ENCODE measurements around the gene MPP1. TPM values are rescaled to one million over a fixed set of nuclear protein-coding genes. Genes with fewer than 3 reads are reported as not detected.

MPP1 gene
- total and polyA plus RNA-seq, 9 of the 15 experiments (the other 6 are each of a cell fraction or from before 2014, with no cell fraction given) = 227 to 395 (median 283) TPM

GRCh38 chrX:154751203-154751668 lies 54.0 kb downstream of the MPP1 start:
- Histone ChIP-seq H2AFZ (ENCODE audit: low read depth, low read length) (peak overlapping the region; percentile 80), H3K9me3 (replicated peaks; ENCODE audit: control insufficient read depth, insufficient read depth, low read depth, low read length) (no peaks in the 10 kb centered on the region), H3K9ac (ENCODE audit: insufficient read depth in 1 of 2, low read depth in 2 of 2, low read length in 2 of 2) (peak overlapping the region; percentile 75 to 92), H3K79me2 (ENCODE audit: control insufficient read depth, insufficient read depth, low read length) (peaks cover 42% of the 10 kb centered on the region), H3K9me1 (ENCODE audit: control insufficient read depth, insufficient read depth, low read length) (no peaks in the 10 kb centered on the region), H3K4me3 (peak overlapping the region; percentile 69), H3K36me3 (ENCODE audit: control insufficient read depth, insufficient read depth, low read length) (no peaks in the 10 kb centered on the region), H3K27ac (ENCODE audit: extremely low read depth, low read depth, low read length) (peak overlapping the region; percentile 91), H3K4me2 (ENCODE audit: insufficient read depth, low read length) (peak overlapping the region; percentile 94), H3K27me3 (ENCODE audit: control insufficient read depth in 2 of 2, insufficient read depth in 2 of 2, low read length in 2 of 2) (no peaks in the 10 kb centered on the region), H4K20me1 (replicated peaks; ENCODE audit: control insufficient read depth, insufficient read depth, low read length) (no peaks in the 10 kb centered on the region), H3K4me1 (replicated peaks in 1 of 2; ENCODE audit: control insufficient read depth in 2 of 2, insufficient read depth in 2 of 2, low read length in 2 of 2) (peaks cover 20 to 29% of the 10 kb centered on the region in 2 experiments; a peak in 3 of 5 replicates)
- ATAC-seq (peak; percentile 50), FAIRE-seq (no peak), DNase-seq (ENCODE audit: extremely low read depth in 1 of 4, low spot score in 3 of 4) (peak in 3 of 4 experiments; percentile 42 to 71 (median 59))
- intact Hi-C loops (cut with micrococcal nuclease) = no loop called here
- POLR2A ChIA-PET = interaction anchor here (0.9 to 1.8 kb wide), 5 partner anchors 11 to 35 kb away, joined by 4 to 13 read pairs (median 5); partner anchors contain the start of gene DKC1
- WGBS (ENCODE audit: insufficient coverage, low coverage, missing lambda C conversion rate) = 1% methylated on average over 11 of the region's 20 CpGs
- CTCF ChIA-PET (ENCODE audit: low intra/inter-chr PET ratio) = interaction anchor here (0.6 kb wide), 1 partner anchor 202 kb away, joined by 3 read pairs; no protein-coding TSS in a partner anchor
- in situ Hi-C loops (cut with MboI) = no loop called here
- no TSS peak for BruUV-seq (replicated peaks)
- TF ChIP-seq HNRNPUL1 (IDR thresholded peaks at IDR 0.05; ENCODE audit: low read length) (no peak), ZNF639 (CRISPR knock-in tag; conservative IDR thresholded peaks at IDR 0.05 in 1 of 2, IDR thresholded peaks at IDR 0.05 in 1 of 2) (peak in 1 of 2 experiments; percentile 44; a peak in 1 of 4 replicates), PHF8 (IDR thresholded peaks at IDR 0.05; ENCODE audit: borderline replicate concordance, low read length) (peak; percentile 34; the same call in 1 of the 2 replicates), ELK3 (CRISPR knock-in tag; IDR thresholded peaks at IDR 0.05) (no peak), NFRKB (IDR thresholded peaks at IDR 0.05; ENCODE audit: low read depth) (0 out of 2 replicates have a peak, but pooled peaks have one; percentile 50), RBM17 (IDR thresholded peaks at IDR 0.05; ENCODE audit: borderline replicate concordance, low read depth, low read length) (no peak), BRD9 (IDR thresholded peaks at IDR 0.05; ENCODE audit: low read depth, partially characterized antibody) (peak; percentile 66), BHLHE40 (IDR thresholded peaks at IDR 0.05; ENCODE audit: low read length) (0 out of 2 replicates have a peak, but pooled peaks have one; percentile 4), U2AF1 (optimal IDR thresholded peaks at IDR 0.05; ENCODE audit: low read depth, low read length) (no peak), SMARCE1 (IDR thresholded peaks at IDR 0.05) (peak; percentile 72; the same call in 1 of the 2 replicates), ETV5 (CRISPR knock-in tag; IDR thresholded peaks at IDR 0.05; ENCODE audit: low read depth) (peak; percentile 31; the same call in 1 of the 2 replicates), ZBTB43 (CRISPR knock-in tag; IDR thresholded peaks at IDR 0.05) (0 out of 2 replicates have a peak, but pooled peaks have one; percentile 41), POLR2A (conservative IDR thresholded peaks at IDR 0.05) (peak; percentile 66), BRF1 (IDR thresholded peaks at IDR 0.05; ENCODE audit: borderline replicate concordance, extremely low read depth, insufficient read length) (no peak), ATF1 (CRISPR knock-in tag; IDR thresholded peaks at IDR 0.05) (no peak), ATF1 (tag; IDR thresholded peaks at IDR 0.05) (no peak), HDAC1 (IDR thresholded peaks at IDR 0.05) (peak in 1 of 2 experiments; percentile 23; a peak in 1 of 4 replicates), RNF2 (IDR thresholded peaks at IDR 0.05) (0 out of 2 replicates have a peak, but pooled peaks have one; percentile 61), PML (IDR thresholded peaks at IDR 0.05; ENCODE audit: low read length) (no peak)
